GM21526 (cell line): ENCODE data around the gene SUGP1.

Experiments used
- ATAC-seq: cut with Tn5 transposase; IDR thresholded peaks from one replicate; pipeline ENCODE4 v1.9.1; 2021; ENCODE audit warnings: moderate library complexity; ENCODE audit not compliant: unreplicated experiment, low FRiP score

The SUGP1 gene

DNA sequence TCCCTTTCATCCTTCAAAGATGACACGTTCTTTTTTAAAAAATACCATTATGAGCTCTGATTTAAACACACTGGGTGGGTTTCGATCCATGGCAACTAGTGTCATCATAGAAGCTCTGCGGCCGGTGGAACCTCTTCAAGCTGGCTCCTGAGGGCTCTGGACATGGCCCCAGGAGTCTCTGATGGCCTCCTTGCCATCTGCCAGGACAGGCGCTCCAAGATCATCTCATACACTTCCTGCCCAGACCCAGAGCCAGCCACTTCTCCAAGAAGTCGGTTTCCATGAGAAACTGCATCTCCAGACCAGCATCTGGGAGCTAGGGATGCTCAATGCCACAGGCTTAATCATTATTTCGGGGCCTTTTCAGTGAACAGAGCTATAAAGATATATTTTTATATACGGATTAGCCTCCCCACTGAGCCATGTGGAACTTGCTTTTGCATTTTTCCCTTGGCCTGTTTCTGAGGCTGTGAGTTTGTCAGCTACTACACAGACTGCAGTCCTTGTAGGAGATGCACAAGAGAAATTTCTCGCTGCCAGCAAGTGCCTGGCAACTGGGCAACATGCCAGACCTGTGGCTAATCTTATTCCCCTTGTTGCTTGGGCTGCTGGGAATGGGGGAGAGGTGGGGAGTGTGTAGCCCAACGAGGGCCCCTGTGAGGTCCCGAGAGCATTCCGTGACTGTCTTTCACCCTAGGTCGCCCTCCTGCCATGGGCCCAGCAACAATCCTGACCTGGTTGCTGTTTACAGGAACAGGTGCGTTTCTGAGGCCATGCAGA is 15.9 kb downstream of the SUGP1 start:
- no peak for ATAC-seq

DNA sequence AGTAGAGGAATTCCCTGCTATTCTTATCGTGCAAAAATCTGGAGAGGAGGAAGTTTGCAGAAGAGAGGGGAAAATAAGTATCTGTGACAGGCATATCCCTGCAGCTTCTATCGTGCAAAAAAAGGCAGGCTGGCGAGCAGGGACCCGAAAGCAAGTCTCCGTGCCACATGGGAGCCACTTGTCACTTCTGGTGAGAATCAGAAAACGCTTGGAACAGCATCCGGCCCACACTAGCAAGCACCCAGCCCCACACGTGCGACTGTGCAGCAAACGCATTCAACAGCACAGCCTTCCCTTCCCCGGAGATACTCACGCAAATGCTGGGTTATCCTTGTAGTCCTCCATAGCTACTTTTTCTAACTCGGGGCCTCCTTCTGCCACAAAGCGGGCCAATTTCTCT is 16.9 kb downstream of the SUGP1 start:
- no peak for ATAC-seq

DNA sequence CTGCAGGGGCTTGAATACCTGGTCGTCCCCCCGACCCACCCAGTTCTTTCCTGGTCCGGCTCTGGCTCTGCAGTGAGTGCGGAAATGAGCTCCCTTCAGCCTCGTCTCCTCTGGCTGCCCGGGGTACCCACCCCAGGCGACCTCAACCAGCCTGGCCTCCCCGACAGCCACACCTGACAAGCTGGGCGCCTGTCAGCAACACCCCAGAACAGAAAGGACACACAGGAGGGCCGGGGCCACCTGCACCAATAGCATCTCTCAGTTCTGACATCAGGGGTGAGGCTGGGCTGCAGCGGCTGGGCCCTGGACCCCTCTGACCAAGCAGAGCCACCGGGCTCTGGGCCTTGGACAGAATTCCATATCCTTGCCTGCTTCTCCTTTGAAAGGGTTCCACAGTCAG is 19.7 kb downstream of the SUGP1 start:
- no peak for ATAC-seq

GRCh38 chr19:19297759-19298158 is 22.6 kb downstream of the SUGP1 start:
- ATAC-seq: no peak

GRCh38 chr19:19296953-19297689 is 23.2 kb downstream of the SUGP1 start:
- ATAC-seq: no peak

DNA sequence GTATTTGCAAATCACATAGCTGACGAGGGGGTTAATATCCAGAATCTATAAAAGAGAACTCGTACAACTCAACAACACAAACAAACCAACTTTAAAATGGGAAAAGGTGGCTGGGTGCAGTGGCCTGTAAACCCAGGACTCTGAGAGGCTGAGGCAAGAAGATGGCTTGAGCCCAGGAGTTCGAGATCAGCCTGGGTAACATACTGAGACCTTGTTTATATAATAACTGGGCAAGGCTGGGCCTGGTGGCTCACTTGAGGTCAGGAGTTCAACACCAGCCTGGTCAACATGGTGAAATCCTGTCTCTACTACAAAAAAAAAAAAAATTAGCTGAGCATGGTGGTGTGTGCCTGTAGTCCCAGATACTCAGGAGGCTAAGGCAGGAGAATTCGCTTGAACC is 25.4 kb downstream of the SUGP1 start:
- ATAC-seq: no peak

DNA sequence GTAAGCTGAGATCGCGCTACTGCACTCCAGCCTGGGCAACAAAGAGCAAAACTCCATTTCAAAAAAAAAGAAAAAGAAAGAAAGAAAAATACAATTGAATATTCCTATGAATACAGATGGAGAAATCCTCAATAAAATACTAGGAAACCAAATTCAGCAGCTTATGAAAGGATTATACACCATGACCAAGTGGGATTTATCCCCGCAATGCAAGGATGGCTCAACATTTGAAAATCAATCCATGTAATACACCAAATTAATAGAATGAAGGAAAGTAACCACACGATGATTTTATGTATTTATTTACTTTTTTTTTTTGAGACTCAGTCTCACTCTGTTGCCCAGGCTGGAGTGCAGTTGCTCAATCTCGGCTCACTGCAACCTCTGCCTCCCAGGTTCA is 27.7 kb downstream of the SUGP1 start:
- no peak for ATAC-seq

DNA sequence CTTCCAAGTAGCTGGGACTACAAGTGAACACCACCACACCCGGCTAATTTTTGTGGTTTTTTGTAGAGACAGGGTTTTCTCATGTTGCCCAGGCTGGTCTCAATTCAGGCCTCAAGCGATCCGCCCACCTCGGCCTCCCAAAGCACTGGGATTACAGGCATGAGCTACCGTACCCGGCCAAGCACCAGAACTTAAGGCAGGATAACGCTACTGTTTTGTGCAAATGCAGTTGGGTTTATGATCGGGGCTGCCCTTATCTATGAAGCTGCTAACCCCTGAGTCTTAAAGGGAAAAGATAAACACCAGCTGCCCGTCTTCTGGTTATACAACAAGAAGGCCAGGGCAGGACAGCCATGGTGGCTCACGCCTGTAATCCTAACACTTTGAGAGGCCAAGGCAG is 34.6 kb downstream of the SUGP1 start:
- no peak for ATAC-seq

DNA sequence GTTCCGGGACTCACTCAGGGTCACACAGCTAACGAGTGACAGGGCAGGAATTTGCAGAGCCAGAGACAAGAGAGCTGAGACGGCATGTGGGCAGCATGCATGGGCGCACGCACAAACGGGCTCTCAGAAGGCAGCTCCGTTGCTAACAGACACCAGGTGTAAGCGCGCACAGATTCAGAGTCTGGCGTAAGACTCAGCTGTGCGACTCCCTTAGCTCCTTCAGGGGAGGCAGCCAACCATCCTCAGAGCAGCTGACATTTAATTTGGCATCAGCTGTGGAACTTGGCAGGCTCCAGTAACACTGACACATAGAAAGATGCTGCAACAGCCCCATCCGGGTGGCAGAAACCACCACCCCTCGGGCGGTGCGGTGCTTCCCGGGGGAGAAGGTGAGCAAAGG is 39.7 kb downstream of the SUGP1 start:
- no peak for ATAC-seq

- no peak for ATAC-seq
These were observed 40.5 kb downstream of the SUGP1 start for GRCh38 chr19:19279853-19280252.

GRCh38 chr19:19279062-19279612 is 41.2 kb downstream of the SUGP1 start:
- no peak for ATAC-seq

DNA sequence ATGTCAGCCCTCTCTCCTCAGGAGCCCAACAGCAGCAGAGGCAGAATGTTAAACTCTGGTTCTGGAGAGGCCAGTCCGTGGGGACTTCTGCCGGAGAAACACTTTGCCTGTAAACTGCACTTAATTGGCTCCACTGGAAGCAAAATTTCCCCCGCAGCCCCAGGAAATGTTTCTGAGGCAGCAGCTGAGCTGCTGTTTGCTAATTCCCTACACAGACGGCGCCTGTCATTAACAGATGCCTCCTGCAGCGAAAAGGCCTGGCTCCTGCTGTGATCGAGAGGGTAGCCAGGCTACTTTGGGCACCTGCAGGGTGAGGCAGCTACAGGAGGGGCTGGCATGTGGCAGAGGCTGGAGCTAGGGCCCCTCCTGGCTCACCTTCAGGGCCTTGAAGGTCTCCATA is 42.0 kb downstream of the SUGP1 start:
- no peak for ATAC-seq

DNA sequence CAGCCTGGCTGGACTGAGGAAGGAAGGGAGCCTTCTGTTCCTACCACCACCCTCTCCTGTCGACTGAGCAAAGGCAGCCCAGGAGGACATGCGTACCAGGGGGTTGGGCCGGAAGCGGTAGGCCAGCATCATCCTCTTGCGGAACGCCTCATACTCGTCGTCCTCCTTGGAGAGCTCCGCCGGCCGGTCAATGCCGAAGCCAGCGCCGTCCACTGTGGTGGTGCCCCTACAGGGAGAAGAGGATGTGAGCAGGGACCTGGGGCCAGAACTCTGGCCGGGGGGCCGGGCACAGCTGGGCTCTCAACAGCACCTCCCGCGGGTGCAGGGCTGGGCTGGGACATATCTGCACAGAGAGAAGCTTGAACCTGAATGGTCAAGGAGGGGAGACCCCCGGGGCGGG is 43.5 kb downstream of the SUGP1 start:
- no peak for ATAC-seq

DNA sequence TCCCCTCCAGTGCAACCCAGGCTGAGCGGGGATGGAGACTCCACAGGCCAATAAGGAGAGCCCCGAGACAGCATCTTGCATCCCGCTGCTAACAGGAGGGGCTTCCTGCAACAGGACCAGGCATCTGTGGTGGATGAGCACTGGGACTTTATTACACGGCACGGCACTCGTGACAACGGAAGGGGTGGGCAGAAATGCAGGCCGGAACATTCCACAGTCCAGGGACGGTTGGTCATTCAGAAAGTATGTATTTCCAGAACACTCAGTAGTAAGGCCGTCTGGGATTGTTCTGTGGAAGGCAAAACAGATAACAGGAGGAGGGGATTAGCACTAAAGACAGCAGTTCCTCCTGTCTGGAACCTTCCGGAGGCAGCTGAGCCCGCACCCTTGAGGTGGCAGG is 43.9 kb downstream of the SUGP1 start:
- no peak for ATAC-seq

- no peak for ATAC-seq
These were observed 45.4 kb downstream of the SUGP1 start for GRCh38 chr19:19274716-19275565.

- ATAC-seq: no peak
These were observed 46.2 kb downstream of the SUGP1 start for GRCh38 chr19:19274146-19274545.

- ATAC-seq: no peak
These were observed 48.3 kb downstream of the SUGP1 start for GRCh38 chr19:19271828-19272599.

GRCh38 chr19:19270749-19271571 is 49.3 kb downstream of the SUGP1 start:
- ATAC-seq: no peak

DNA sequence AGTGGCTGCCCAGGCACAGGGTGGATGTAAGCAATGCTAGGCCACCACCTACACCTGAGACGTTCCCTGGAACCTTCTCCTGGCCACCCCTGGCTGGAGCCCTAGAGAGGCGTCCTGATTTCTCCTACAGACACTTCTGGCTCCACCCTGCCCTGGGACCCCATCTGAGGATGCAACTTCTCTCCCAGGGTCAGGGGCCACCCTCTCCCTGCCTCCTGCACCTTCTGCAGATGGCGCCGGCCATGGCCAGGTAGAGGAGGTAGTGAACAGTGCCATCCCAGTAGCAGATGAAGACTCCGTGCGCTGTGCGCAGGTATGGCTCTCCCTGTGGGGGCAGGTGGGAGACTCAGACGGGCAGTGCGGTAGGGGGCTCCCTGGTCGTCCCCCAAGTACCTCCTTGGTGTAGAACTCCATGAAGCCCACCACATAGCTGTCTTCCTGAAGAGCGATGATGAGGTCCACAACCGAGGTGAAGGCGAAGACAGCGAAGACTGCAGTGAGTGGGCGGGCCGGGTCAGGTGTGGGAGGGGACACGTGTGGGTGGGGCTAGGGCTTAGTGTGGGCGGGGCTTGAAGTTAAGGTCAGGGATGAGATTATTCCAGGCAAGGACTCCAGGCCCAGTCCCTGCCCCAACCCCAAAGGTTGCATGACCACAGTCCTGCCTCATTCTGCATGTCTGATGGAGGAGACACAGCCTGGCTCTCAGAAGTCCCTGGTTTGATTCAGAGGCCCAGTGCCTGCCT is 50.2 kb downstream of the SUGP1 start:
- ATAC-seq: no peak
